Neural cell (in vitro differentiated cells): ENCODE results near the gene LPIN3. TPM values are rescaled to one million over a fixed set of nuclear protein-coding genes. Genes with fewer than 3 reads are reported as not detected.

ENCODE experiments used
- polyA plus RNA-seq: library from polyadenylated mRNA; depleted of rRNA; stranded (reverse); fragments of >200 nt; gene quantifications from 2 replicates; pipeline ENCODE4 v1.2.3, GENCODE V29; 2014

The LPIN3 gene
- polyA plus RNA-seq, 1 donor from 2014 or later: not detected

Other genes with a start within 250 kb of the LPIN3 start
- gene PLCG1, start 203.3 kb upstream of the LPIN3 start, polyA plus RNA-seq: 164 and 243 TPM in 2 replicates
- 8.5 and 10.3 TPM in 2 replicates for gene ZHX3, start 23.1 kb upstream of the LPIN3 start, polyA plus RNA-seq
- gene EMILIN3, start 26.0 kb downstream of the LPIN3 start, polyA plus RNA-seq: 0.30 and 0.86 TPM in 2 replicates